Lung (tissue), 12 donors: ENCODE data around the gene XKR3. TPM values are rescaled to one million over a fixed set of nuclear protein-coding genes. Genes with fewer than 3 reads are reported as not detected.

Experiments
- ATAC-seq: fragments of 200-7000 bp; cut with Tn5 transposase; one replicate; pipeline ENCODE4 v1.9.1; 2020; ENCODE audit warnings: moderate number of reproducible peaks; ENCODE audit not compliant: insufficient read depth, low FRiP score
- DNase-seq, 3 donors: peaks; one replicate each; pipeline ENCODE4 v3.0.0-alpha.2; 2013 to 2017
- H3K27ac ChIP-seq, 2 donors: one replicate each; pipeline ENCODE4 v1.5.1; 2013; ENCODE audit warnings: mild to moderate bottlenecking in 2 of 2, moderate library complexity in 2 of 2, control low read depth in 1 of 2, inconsistent platforms in 1 of 2, low read depth in 1 of 2, low read length in 1 of 2
- H3K27me3 ChIP-seq, 3 donors: one replicate each; pipeline ENCODE4 v1.5.1; 2013; ENCODE audit warnings: low read length in 2 of 3; ENCODE audit not compliant: control insufficient read depth in 3 of 3, insufficient read depth in 3 of 3
- H3K36me3 ChIP-seq, 4 donors: one replicate each; pipeline ENCODE4 v1.5.1; 2013; ENCODE audit warnings: low read length in 4 of 4, mild to moderate bottlenecking in 1 of 4, moderate library complexity in 1 of 4; ENCODE audit not compliant: control insufficient read depth in 4 of 4, insufficient read depth in 4 of 4
- H3K4me1 ChIP-seq, 5 donors: one replicate each; pipeline ENCODE4 v1.5.1; 2013; ENCODE audit warnings: low read length in 5 of 5, mild to moderate bottlenecking in 2 of 5, moderate library complexity in 1 of 5; ENCODE audit not compliant: control insufficient read depth in 5 of 5, insufficient read depth in 5 of 5
- H3K4me3 ChIP-seq: one replicate; pipeline ENCODE4 v1.5.1; 2013; ENCODE audit warnings: mild to moderate bottlenecking, control low read depth, moderate library complexity
- H3K9ac ChIP-seq, 2 donors: one replicate each; pipeline ENCODE4 v1.5.1; 2013; ENCODE audit warnings: low read length in 2 of 2, control low read depth in 1 of 2; ENCODE audit not compliant: insufficient read depth in 1 of 2
- H3K9me3 ChIP-seq, 4 donors: one replicate each; pipeline ENCODE4 v1.5.1; 2013; ENCODE audit warnings: low read length in 3 of 4, mild to moderate bottlenecking in 1 of 4, moderate library complexity in 1 of 4; ENCODE audit not compliant: control insufficient read depth in 4 of 4, insufficient read depth in 3 of 4
- WGBS, 2 donors: extraction: QIAGEN DNeasy Blood & Tissue Kit; methylation state at CpG; one replicate each; pipeline ENCODE4 v1.1.7; 2013; 5-methylcytosine and 5-hydroxymethylcytosine counted together
- polyA plus RNA-seq, 2 donors: library from polyadenylated mRNA; stranded (reverse); fragments of 200-250 nt; gene quantifications; one replicate each; pipeline ENCODE4 v1.2.1, GENCODE V29; 2013
- total RNA-seq, 2 donors: library from RNA; depleted of rRNA in 1 of 2; stranded (reverse); fragments of >200 nt in 1 of 2; gene quantifications; one replicate each; pipeline ENCODE4 v1.2.1, GENCODE V29; 2014 to 2021
- TF ChIP-seq, protein P1 (sequence below): IDR thresholded peaks from 2 replicates; pipeline ENCODE4 v1.5.1; 2012; ENCODE audit warnings: mild to moderate bottlenecking; ENCODE audit errors: control extremely low read depth, extremely low read depth
- donor health status: control.
- donor health status: control.
- donor health status: Bipolar disorder and iron deficiency.
- donor health status: healthy.
- donor health status: DM: yes; HTN: yes; CAD: no.

XKR3 gene
- total and polyA plus RNA-seq, 4 donors: 0.07 TPM; not detected in 3

DNA sequence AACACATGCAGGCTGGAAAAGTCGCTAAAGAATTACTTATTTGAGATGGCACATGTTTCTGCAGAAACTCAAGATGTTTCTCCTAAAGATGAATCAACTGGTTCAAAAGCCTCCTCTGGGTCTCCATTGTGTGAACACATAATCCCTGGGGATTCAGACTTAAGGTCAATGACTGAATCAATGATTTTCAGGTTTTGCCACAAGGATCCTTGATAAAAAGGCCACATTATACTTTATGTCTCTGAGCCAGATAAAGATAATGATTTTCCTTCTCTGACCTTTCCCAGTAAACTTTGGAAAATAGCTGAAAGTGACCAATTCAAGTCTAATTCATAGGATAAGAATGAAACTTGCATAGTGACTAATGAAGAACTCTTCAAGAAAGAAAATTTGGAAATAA lies 2.3 kb upstream of the XKR3 start:
- Histone ChIP-seq H3K4me1 (no peaks in the 10 kb centered on the region), H3K9me3 (no peaks in the 10 kb centered on the region), H3K36me3 (no peaks in the 10 kb centered on the region), H3K27ac (no peak overlapping the region), H3K27me3 (no peaks in the 10 kb centered on the region), H3K4me3 (no peak overlapping the region), H3K9ac (no peak overlapping the region)
- TF ChIP-seq, protein P1, sequence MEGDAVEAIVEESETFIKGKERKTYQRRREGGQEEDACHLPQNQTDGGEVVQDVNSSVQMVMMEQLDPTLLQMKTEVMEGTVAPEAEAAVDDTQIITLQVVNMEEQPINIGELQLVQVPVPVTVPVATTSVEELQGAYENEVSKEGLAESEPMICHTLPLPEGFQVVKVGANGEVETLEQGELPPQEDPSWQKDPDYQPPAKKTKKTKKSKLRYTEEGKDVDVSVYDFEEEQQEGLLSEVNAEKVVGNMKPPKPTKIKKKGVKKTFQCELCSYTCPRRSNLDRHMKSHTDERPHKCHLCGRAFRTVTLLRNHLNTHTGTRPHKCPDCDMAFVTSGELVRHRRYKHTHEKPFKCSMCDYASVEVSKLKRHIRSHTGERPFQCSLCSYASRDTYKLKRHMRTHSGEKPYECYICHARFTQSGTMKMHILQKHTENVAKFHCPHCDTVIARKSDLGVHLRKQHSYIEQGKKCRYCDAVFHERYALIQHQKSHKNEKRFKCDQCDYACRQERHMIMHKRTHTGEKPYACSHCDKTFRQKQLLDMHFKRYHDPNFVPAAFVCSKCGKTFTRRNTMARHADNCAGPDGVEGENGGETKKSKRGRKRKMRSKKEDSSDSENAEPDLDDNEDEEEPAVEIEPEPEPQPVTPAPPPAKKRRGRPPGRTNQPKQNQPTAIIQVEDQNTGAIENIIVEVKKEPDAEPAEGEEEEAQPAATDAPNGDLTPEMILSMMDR: no peak
- DNase-seq (no peak), ATAC-seq (no peak)
- WGBS, 2 donors: 88 to 93% methylated on average over 1 of the region's 1 CpG

DNA sequence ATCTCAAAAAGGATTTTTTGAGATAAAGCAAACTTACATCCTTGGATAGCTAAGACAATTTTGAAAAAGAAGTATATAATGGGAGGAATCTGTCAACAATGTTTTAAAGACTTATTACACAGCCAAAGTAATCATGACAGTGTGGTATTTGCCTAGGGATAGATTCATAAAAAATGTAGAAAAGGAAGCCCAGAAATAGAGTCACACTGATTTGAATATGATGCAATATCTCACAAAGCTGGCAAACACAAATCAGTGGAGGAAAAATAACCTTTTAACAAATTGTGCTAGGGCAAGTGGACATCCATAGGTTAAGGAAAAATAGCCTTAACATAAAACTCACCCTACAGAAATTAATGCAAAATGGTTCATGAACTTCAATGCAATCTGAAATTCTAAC lies 6.0 kb downstream of the XKR3 start:
- TF ChIP-seq, protein P1: no peak
- ATAC-seq (no peak), DNase-seq (no peak)
- H3K27me3 ChIP-seq: no peaks in the 10 kb centered on the region
- no peak overlapping the region for H3K4me3 ChIP-seq
- no peaks in the 10 kb centered on the region for H3K36me3 ChIP-seq
- peaks cover 0 to 2% (median 0%) of the 10 kb centered on the region in 4 donors for H3K9me3 ChIP-seq
- no peaks in the 10 kb centered on the region for H3K4me1 ChIP-seq
- no peak overlapping the region for H3K27ac ChIP-seq
- H3K9ac ChIP-seq: no peak overlapping the region

DNA sequence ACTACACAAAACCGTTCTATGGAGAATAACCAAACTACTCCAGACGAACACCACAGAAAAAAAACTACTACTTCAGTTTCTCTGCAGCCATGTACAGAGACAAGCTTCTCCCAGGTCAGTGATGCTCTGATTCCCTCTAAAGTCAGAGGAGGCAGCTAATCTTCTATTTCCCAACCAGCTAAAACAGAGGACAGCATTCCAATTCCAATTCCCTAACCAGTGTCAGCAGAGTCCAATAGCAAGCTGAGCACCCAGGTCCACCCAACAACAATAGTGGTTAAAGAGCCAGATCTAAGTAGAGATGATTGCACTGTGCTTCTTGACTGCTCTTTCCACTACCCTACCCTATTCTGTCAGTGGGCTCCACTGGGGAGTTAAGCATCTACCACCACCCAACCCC lies 6.7 kb downstream of the XKR3 start:
- Histone ChIP-seq H3K27ac (no peak overlapping the region), H3K9ac (no peak overlapping the region), H3K4me1 (no peaks in the 10 kb centered on the region), H3K4me3 (no peak overlapping the region), H3K36me3 (no peaks in the 10 kb centered on the region), H3K9me3 (peaks cover 0 to 4% (median 0%) of the 10 kb centered on the region in 4 donors), H3K27me3 (no peaks in the 10 kb centered on the region)
- DNase-seq: no peak
- ATAC-seq: no peak
- 64 to 81% methylated on average over 2 of the region's 2 CpGs for WGBS, 2 donors
- TF ChIP-seq, protein P1: no peak

DNA sequence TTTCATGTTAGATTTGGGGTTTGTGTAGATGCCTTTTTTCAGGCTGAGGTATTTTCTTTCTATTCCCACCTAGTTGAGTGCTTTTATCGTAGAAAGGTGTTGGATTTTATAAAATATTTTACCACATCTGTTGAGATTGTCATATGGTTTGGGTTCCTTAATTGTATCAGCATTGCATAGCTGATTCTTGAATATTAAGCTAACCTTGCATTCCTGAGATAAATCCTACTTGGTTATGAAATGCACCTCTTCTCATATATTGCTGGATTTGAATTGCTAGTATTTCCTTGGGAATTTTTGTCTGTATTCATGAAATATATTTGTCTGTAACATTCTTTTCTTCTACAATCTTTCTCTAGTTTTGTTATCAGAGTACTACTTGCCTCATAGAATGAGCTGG lies 10.1 kb downstream of the XKR3 start:
- DNase-seq (no peak), ATAC-seq (no peak)
- 57 to 83% methylated on average over 1 of the region's 1 CpG for WGBS, 2 donors
- Histone ChIP-seq H3K4me1 (no peaks in the 10 kb centered on the region), H3K9ac (no peak overlapping the region), H3K27me3 (no peaks in the 10 kb centered on the region), H3K9me3 (peaks cover 0 to 8% (median 0%) of the 10 kb centered on the region in 4 donors), H3K36me3 (no peaks in the 10 kb centered on the region), H3K27ac (no peak overlapping the region), H3K4me3 (no peak overlapping the region)
- TF ChIP-seq, protein P1: no peak
